T-helper 2 cell treated with Interferon-gamma antibody and Interleukin-4, amounts not matched to agents 5 μg/mL and 100 μg/mL, for 36 hours (primary cell): ENCODE data around the gene GCN1.

Experiments
- DNase-seq: peaks from one replicate; pipeline ENCODE4 v3.0.0; 2021; ENCODE audit warnings: low spot score
- H3K27ac Mint-ChIP-seq: one replicate; pipeline ENCODE4 v1.8.0; 2021; ENCODE audit warnings: mild to moderate bottlenecking, mixed read lengths
- H3K27me3 Mint-ChIP-seq: one replicate; pipeline ENCODE4 v1.8.0; 2021; ENCODE audit warnings: low read depth, mixed read lengths
- H3K36me3 Mint-ChIP-seq: one replicate; pipeline ENCODE4 v1.8.0; 2021; ENCODE audit warnings: low read depth, mixed read lengths
- H3K4me1 Mint-ChIP-seq: one replicate; pipeline ENCODE4 v1.8.0; 2021; ENCODE audit warnings: low read depth, mixed read lengths
- H3K4me3 Mint-ChIP-seq: one replicate; pipeline ENCODE4 v1.8.0; 2022; ENCODE audit warnings: mild to moderate bottlenecking, moderate library complexity, mixed read lengths
- H3K9me3 Mint-ChIP-seq: one replicate; pipeline ENCODE4 v1.8.0; 2021; ENCODE audit warnings: mixed read lengths

The GCN1 gene

GRCh38 chr12:120234643-120235368 is 40.3 kb upstream of the GCN1 start:
- Mint-ChIP-seq H3K27ac (no peak overlapping the region), H3K9me3 (no peaks in the 10 kb centered on the region), H3K4me3 (no peak overlapping the region), H3K27me3 (no peaks in the 10 kb centered on the region), H3K4me1 (peaks cover 59% of the 10 kb centered on the region), H3K36me3 (peaks cover 11% of the 10 kb centered on the region)
- no peak for DNase-seq

GRCh38 chr12:120231316-120232011 is 36.9 kb upstream of the GCN1 start:
- H3K36me3 Mint-ChIP-seq = peaks cover 15% of the 10 kb centered on the region
- peaks cover 77% of the 10 kb centered on the region for H3K4me1 Mint-ChIP-seq
- H3K27ac Mint-ChIP-seq = peak overlapping the region; percentile 87

DNA sequence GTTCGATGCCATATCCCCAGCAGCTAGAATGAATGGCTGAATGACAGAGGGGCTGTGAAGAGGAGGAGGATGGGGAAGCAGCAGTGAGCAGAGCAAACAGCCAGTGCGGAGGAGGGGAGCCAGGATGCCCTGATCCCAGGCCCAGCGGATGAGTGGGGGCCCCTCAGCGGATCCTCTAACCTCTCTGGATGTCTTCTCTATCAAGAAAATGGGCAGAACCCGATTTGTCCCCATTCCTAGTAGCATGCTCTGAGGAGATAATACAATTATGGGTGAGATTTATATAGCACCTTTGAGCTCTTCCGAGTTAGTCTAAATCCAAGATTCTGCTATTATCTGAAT is 36.4 kb upstream of the GCN1 start:
- peak overlapping the region; percentile 80 for H3K4me3 Mint-ChIP-seq
- H3K27me3 Mint-ChIP-seq = no peaks in the 10 kb centered on the region
- H3K27ac Mint-ChIP-seq = peak overlapping the region; percentile 87
- no peaks in the 10 kb centered on the region for H3K9me3 Mint-ChIP-seq
- DNase-seq = no peak
- peaks cover 79% of the 10 kb centered on the region for H3K4me1 Mint-ChIP-seq
- H3K36me3 Mint-ChIP-seq = peaks cover 16% of the 10 kb centered on the region

More at GRCh38 chr12:120231316-120232011, 36.9 kb upstream of the GCN1 start:
- no peaks in the 10 kb centered on the region for H3K27me3 Mint-ChIP-seq
- H3K9me3 Mint-ChIP-seq = no peaks in the 10 kb centered on the region
- peak; percentile 85 for DNase-seq
- peak overlapping the region; percentile 80 for H3K4me3 Mint-ChIP-seq

DNA sequence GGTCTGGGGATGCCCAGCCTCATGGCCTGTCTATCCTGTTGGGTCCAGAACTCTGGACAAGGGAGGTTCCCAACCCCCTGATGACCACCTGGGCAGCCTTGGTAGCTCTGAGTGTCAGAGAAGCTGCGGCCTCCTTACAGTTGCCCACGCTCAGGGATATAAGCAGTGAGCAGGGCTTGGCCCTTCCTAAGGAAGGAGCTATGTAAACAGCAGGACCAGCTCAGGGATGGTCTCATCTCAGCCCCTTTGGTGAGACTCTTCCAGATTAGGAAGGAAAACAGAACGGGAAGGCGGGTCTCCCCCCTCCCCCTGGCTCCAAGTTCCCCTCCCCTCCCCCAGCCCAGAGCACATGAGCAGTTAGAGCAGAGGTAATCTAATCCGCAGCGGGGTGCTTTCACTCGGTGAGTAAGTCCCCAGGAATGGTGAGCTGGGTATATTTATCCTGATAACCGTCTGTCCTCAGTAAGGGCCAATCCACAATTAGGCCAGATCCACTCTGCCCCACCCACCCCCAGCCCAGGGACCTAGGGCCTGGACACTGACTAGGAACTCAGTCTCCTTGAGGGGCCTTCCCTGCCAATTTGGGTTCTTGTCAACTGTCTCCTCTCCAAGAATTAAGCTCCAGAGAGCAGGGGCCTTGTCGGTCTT is 35.9 kb upstream of the GCN1 start:
- Mint-ChIP-seq H3K27ac (peak overlapping the region; percentile 87), H3K4me1 (peaks cover 79% of the 10 kb centered on the region), H3K36me3 (peaks cover 21% of the 10 kb centered on the region), H3K9me3 (no peaks in the 10 kb centered on the region), H3K4me3 (peak overlapping the region; percentile 80), H3K27me3 (no peaks in the 10 kb centered on the region)
- DNase-seq = no peak

DNA sequence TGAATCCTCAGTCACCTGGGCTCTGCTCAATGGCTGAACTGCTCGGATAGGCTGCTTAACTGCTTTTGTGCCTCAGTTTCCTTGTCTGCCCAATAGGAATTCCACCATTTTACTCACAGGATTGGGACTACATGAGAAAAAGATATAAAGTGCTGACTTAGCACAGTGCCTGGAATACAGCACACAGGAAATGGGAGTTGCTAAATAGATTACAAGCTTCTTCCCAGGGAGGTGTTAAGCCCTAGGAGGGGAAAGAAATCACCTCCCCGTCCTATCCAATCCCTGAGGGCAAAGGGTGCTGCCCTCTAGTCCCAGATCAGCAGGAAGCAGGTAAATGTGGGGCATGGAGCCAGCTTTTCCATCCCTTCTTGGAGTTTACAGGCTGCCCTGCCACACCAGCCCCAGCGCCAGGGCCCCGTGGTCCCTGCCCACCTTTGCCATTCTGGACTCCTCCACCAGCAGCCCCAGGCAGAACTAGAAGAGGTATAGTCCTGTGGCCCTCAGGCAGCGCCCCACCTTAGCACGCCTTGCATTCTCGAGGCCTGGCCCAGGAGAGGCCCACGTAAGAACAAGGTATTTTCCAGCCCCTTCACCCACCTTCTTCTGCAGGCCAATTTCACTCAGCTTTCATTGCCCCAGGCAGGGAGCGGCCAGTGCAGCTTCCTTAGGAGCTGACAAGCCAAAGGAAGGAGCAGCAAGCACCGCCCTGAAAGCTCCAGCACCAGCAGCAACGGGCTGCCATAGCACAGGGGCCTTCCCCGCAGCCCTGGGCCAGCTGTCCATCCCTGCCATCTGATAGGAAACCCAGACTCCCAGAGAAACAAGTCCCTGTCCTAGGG is 35.2 kb upstream of the GCN1 start:
- Mint-ChIP-seq H3K9me3 (no peaks in the 10 kb centered on the region), H3K36me3 (peaks cover 22% of the 10 kb centered on the region), H3K27ac (peak overlapping the region; percentile 60), H3K4me3 (peak overlapping the region; percentile 45), H3K4me1 (peaks cover 82% of the 10 kb centered on the region), H3K27me3 (no peaks in the 10 kb centered on the region)
- DNase-seq = no peak

DNA sequence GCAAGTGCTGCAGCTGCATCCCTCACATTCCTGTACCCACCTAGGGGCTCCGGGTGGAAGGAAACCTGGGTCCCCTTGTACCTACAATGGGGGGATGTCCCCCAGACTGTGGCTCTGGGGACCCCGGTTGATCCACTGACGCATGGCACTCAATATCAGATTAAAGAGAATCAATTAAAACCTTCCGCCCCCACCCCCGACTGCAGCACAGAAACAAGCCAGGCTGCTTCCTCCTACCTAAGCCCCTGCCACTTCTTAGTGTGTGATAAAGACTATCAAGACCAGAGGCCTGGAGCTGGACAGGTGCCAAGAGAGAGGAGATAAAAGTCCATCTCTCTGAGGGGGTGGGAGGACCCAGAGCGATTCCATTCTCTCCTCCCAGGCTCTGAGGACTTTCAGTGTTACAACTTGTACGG is 34.6 kb upstream of the GCN1 start:
- DNase-seq = no peak
- Mint-ChIP-seq H3K27me3 (no peaks in the 10 kb centered on the region), H3K4me1 (peaks cover 78% of the 10 kb centered on the region), H3K9me3 (no peaks in the 10 kb centered on the region), H3K36me3 (peaks cover 22% of the 10 kb centered on the region), H3K27ac (no peak overlapping the region), H3K4me3 (peak overlapping the region; percentile 57)

DNA sequence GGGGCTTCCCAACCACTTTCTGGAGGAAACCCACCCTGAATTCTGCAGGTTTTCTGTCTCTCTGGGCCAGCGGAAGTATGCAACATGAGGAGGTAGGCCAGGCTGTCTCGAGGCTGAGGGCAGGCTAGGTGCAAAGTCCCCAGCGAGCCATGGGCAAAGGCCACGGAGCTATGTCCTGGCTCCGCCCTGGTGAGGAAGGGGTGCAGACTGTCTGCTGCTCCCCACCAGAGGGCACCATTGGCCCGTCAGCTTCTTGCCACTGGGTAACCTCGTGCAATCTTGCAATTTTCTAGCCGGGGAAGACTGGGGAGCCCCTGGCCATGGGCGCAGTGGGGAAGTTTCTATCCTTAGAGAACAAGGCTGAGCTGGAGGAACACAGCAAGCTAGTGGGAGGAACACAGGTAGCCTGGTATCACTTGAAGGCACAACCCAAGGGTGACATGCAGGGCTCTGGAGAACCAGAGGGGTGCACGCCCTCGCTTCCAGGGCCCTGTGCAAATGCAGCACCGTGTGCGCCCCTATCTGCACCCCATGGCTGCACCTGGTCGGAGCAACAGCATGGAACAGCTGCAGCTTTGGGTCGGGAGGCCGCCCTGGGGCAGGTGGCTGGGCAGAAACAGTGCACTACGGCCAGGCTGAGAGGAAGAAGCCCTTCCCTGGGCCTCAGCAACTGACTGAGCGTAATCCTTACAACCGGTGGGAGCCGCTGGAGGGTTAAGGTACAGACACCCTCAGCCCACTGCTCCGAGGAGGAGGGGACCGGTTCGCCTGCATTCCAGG is 34.0 kb upstream of the GCN1 start:
- H3K36me3 Mint-ChIP-seq = peaks cover 24% of the 10 kb centered on the region
- peak; percentile 78 for DNase-seq
- no peaks in the 10 kb centered on the region for H3K9me3 Mint-ChIP-seq
- H3K4me3 Mint-ChIP-seq = peak overlapping the region; percentile 57
- H3K4me1 Mint-ChIP-seq = peaks cover 74% of the 10 kb centered on the region
- H3K27me3 Mint-ChIP-seq = no peaks in the 10 kb centered on the region
- peak overlapping the region; percentile 58 for H3K27ac Mint-ChIP-seq

DNA sequence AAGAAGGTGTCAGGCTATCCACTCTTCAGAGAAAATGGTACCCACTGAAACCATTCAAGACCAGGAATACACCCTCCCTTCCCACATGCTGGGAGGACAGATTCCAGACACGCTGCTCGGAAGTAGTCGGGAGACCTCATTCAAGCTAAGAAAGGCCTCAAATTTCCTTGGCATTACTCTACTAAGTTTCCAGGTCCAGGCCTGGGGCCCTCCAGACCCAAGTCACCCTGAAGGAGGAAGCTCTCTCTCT is 33.5 kb upstream of the GCN1 start:
- H3K27me3 Mint-ChIP-seq = no peaks in the 10 kb centered on the region
- no peak for DNase-seq
- peaks cover 72% of the 10 kb centered on the region for H3K4me1 Mint-ChIP-seq
- H3K27ac Mint-ChIP-seq = peak overlapping the region; percentile 58
- no peaks in the 10 kb centered on the region for H3K9me3 Mint-ChIP-seq
- peak overlapping the region; percentile 57 for H3K4me3 Mint-ChIP-seq
- H3K36me3 Mint-ChIP-seq = peaks cover 29% of the 10 kb centered on the region

DNA sequence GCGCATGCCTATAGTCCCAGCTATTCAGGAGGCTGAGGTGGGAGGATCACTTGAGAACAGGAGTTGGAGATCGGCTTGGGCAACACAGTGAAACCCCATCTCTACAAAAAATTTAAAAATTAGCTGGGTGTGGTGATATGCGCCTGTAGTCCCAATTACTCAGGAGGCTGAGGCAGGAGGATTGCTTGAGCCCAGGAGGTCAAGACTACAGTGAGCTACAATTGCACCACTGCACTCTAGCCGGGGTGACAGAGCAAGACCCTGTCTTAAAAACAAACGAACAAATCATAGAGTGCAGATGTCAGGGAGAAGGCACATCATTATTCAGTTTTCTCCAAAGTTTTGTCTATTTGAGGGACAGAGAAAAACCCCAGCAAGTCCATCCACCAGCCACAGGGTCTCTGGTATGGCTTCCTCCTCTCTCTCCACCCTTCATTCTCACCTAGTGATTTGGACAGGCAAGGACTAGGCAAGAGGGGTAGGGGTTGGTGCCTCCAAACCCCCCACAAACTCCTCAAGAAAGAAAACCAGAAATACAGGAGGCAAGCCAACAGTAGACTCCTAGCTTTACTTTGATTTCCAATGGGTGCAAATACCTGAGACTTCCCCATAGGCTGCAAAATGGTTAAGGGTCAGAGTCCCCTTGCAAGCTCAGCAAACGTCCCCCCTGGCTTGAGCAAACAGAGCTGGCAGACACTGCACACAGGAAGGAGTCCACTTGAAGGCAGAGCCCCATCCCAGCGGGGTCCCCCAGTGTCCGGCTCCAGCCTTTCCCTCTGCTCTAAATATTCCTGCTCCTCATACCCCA is 32.9 kb upstream of the GCN1 start:
- Mint-ChIP-seq H3K9me3 (no peaks in the 10 kb centered on the region), H3K27me3 (no peaks in the 10 kb centered on the region), H3K36me3 (peaks cover 31% of the 10 kb centered on the region), H3K4me3 (peak overlapping the region; percentile 57), H3K27ac (peak overlapping the region; percentile 58), H3K4me1 (peaks cover 66% of the 10 kb centered on the region)
- no peak for DNase-seq

DNA sequence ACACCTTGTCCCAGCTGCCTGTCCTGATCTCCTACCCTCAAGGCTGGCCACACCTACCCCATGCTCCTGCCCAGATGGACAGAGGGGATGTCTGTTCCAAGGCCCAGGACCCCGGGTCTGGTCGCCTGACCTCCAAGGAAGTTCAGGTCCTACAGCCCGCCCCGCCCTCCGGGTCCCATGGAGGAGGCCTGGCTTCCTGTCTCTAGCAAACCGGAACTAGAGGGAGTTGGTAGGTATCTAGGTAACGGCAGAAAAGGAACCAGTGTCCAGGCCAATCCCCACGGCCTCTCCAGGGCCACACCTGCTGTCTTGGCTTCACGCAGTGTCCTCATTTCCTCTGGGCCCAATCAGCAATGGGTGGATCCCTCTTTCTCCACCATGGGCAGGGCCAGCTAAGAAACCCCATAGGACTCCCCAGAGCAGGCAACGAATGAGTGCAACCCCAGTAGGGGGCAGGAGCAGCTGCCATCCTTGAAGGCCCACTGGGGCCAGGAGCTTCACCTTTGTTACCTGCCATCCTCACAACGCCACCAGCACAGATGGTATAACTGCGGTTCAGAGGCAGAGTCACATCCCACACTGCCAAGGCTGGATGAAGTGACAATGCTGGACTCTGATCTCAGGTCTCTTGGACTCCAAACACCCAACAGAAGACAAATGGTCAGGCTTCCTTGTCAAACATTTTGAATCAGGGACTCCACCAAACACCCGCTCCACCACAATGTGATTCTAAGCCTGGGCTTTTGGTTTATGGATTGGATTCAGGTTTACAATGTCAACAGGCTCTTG is 31.5 kb upstream of the GCN1 start:
- peak overlapping the region; percentile 76 for H3K4me3 Mint-ChIP-seq
- H3K4me1 Mint-ChIP-seq = peaks cover 52% of the 10 kb centered on the region
- DNase-seq = no peak
- peaks cover 28% of the 10 kb centered on the region for H3K36me3 Mint-ChIP-seq
- H3K9me3 Mint-ChIP-seq = no peaks in the 10 kb centered on the region
- H3K27ac Mint-ChIP-seq = peak overlapping the region; percentile 87
- H3K27me3 Mint-ChIP-seq = no peaks in the 10 kb centered on the region

DNA sequence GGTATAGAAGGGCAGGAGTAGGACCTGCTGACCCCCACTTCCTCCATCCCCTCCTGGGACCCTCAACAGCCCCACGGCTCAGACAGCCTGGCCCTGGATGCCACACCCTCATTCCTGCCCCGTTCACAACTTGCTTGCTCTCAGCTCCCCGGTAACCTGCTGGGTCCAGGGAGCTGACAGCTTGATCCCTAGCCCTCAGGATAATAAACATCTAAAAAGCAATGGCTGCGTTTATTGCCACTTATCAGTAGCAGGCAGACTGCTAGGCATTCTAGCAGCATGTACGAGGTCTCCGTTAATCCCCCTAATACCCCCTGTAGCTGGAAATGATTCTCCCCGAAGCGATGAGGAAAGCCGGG is 30.7 kb upstream of the GCN1 start:
- no peak for DNase-seq
- Mint-ChIP-seq H3K4me3 (peak overlapping the region; percentile 76), H3K36me3 (peaks cover 34% of the 10 kb centered on the region), H3K27ac (peak overlapping the region; percentile 87), H3K4me1 (peaks cover 44% of the 10 kb centered on the region), H3K27me3 (no peaks in the 10 kb centered on the region), H3K9me3 (no peaks in the 10 kb centered on the region)
